Loucy (cell line): ENCODE data around the gene TMEM235.
A peak's percentile ranks its signal among the peaks of the same experiment; 100 is the strongest.

Experiments used
- H2AFZ ChIP-seq: fragments of 200-600 bp; sonication (generic); 2 replicates; pipeline ENCODE4 v1.6.0; 2016; ENCODE audit warnings: antibody characterized with exemption, mild to moderate bottlenecking, low read length, moderate library complexity
- H3F3A ChIP-seq: fragments of 200-600 bp; 2 replicates; pipeline ENCODE4 v1.6.0; 2016; ENCODE audit warnings: antibody characterized with exemption, low read depth, mild to moderate bottlenecking
- H3K27me3 ChIP-seq: fragments of 200-600 bp; sonication (generic); 2 replicates; pipeline ENCODE4 v1.6.1; 2014; ENCODE audit warnings: low read length, mild to moderate bottlenecking; ENCODE audit not compliant: insufficient read depth, poor library complexity, severe bottlenecking
- H3K36me3 ChIP-seq: fragments of 200-600 bp; sonication (generic); 2 replicates; pipeline ENCODE4 v1.6.1; 2016; ENCODE audit warnings: low read length; ENCODE audit not compliant: insufficient read depth
- H3K4me1 ChIP-seq: fragments of 200-600 bp; sonication (generic); 2 replicates; pipeline ENCODE4 v1.5.1; 2014; ENCODE audit warnings: low read length, mild to moderate bottlenecking; ENCODE audit not compliant: insufficient read depth, poor library complexity, severe bottlenecking
- H3K4me2 ChIP-seq: fragments of 200-600 bp; sonication (generic); 2 replicates; pipeline ENCODE4 v1.6.0; 2014; ENCODE audit warnings: antibody characterized with exemption, low read length, low read depth, mild to moderate bottlenecking; ENCODE audit not compliant: poor library complexity, severe bottlenecking
- H3K4me3 ChIP-seq: fragments of 200-600 bp; sonication (generic); 2 replicates; pipeline ENCODE4 v1.5.1; 2014; ENCODE audit warnings: low read length, mild to moderate bottlenecking, mixed read lengths; ENCODE audit not compliant: poor library complexity, severe bottlenecking
- H3K79me2 ChIP-seq: fragments of 200-600 bp; sonication (generic); 2 replicates; pipeline ENCODE4 v1.6.1; 2014; ENCODE audit warnings: low read length; ENCODE audit not compliant: insufficient read depth
- H3K9ac ChIP-seq: fragments of 200-600 bp; sonication (generic); 2 replicates; pipeline ENCODE4 v1.6.0; 2014; ENCODE audit warnings: mild to moderate bottlenecking, low read depth, low read length, moderate library complexity; ENCODE audit not compliant: poor library complexity, severe bottlenecking
- H3K9me2 ChIP-seq: fragments of 200-600 bp; sonication (generic); replicated peaks from 2 replicates; pipeline ENCODE4 v1.6.1; 2016; ENCODE audit warnings: low read depth, low read length, mixed read lengths
- H3K9me3 ChIP-seq: fragments of 200-600 bp; sonication (generic); 2 replicates; pipeline ENCODE4 v1.6.1; 2014; ENCODE audit warnings: mild to moderate bottlenecking, antibody characterized with exemption, low read length, low read depth; ENCODE audit not compliant: insufficient read depth
- H4K20me1 ChIP-seq: fragments of 200-600 bp; sonication (generic); 2 replicates; pipeline ENCODE4 v1.6.0; 2014; ENCODE audit warnings: antibody characterized with exemption, low read length, mild to moderate bottlenecking; ENCODE audit not compliant: insufficient read depth, poor library complexity, severe bottlenecking
- EZH2phosphoT487 ChIP-seq: fragments of 200-600 bp; IDR thresholded peaks from 2 replicates; pipeline ENCODE4 v1.6.1; 2018; ENCODE audit warnings: antibody characterized with exemption, mild to moderate bottlenecking, moderate library complexity, borderline replicate concordance
- TF ChIP-seq, protein P1 (sequence below): fragments of 200-600 bp; sonication (generic); conservative IDR thresholded peaks from 2 replicates; pipeline ENCODE4 v1.5.1; 2014; ENCODE audit warnings: mild to moderate bottlenecking, antibody characterized with exemption, low read length

Gene TMEM235

DNA sequence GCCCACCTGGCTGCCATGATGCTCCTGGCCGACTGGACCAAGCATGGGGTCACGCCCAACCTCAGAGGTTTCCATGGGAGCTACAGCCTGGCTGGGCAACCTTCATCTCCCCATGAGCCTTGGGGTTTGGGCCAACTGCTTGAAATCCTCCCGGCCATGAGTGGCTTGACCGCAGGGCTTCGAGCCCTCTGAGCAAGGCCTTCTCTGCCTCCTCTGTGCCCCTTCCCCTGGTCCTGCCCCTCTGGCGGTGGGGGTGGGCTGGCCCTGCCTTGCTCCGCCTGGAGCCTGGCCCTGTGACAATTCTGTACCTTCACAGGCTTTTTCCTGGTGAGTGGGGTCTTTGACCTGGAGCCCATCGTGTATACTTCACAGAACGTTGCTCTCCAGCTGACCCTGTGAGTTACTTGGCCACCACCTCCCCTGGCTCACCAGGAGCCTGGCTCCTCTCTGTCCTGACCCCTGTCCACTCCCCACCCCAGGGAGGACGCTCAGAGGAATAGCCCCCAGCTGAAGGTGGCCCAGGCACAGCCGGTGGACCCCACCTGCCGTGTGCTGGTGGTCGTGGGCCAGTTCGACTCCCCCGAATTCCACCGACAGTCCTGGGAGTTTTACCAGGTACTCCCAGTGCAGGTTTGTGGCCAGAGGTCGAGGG is 26.2 kb upstream of the TMEM235 start:
- TF ChIP-seq, protein P1, sequence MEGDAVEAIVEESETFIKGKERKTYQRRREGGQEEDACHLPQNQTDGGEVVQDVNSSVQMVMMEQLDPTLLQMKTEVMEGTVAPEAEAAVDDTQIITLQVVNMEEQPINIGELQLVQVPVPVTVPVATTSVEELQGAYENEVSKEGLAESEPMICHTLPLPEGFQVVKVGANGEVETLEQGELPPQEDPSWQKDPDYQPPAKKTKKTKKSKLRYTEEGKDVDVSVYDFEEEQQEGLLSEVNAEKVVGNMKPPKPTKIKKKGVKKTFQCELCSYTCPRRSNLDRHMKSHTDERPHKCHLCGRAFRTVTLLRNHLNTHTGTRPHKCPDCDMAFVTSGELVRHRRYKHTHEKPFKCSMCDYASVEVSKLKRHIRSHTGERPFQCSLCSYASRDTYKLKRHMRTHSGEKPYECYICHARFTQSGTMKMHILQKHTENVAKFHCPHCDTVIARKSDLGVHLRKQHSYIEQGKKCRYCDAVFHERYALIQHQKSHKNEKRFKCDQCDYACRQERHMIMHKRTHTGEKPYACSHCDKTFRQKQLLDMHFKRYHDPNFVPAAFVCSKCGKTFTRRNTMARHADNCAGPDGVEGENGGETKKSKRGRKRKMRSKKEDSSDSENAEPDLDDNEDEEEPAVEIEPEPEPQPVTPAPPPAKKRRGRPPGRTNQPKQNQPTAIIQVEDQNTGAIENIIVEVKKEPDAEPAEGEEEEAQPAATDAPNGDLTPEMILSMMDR: no peak
- no peak for TF ChIP-seq EZH2phosphoT487
- no peaks in the 10 kb centered on the region for H3K27me3 ChIP-seq
- no peak overlapping the region for H2AFZ ChIP-seq
- H3F3A ChIP-seq: no peaks in the 10 kb centered on the region
- H3K36me3 ChIP-seq: peaks cover 4% of the 10 kb centered on the region; the same call in 1 of the 2 replicates
- H3K4me1 ChIP-seq: no peaks in the 10 kb centered on the region
- no peaks in the 10 kb centered on the region for H3K9me3 ChIP-seq
- no peaks in the 10 kb centered on the region for H3K9me2 ChIP-seq
- no peaks in the 10 kb centered on the region for H3K79me2 ChIP-seq
- H3K4me2 ChIP-seq: no peak overlapping the region
- H4K20me1 ChIP-seq: no peaks in the 10 kb centered on the region
- H3K4me3 ChIP-seq: no peak overlapping the region
- H3K9ac ChIP-seq: no peak overlapping the region

DNA sequence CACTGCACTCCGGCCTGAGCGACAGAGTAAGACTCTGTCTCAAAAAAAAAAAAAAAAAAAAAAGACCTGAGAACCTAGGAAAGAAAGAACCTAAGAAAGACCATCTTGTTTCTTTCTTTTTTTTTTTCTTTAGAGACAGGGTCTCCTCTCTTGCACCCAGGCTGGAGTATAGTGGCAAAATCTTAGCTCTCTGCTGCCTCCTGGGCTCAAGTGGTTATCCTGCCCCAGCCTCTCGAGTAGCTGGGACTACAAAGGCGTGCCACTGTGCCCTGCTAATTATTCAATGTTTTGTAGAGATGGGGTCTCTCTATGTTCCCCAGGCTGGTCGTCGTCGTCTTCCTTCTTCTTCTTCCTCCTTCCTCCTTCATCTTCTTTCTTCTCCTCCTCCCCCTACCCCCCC is 25.1 kb upstream of the TMEM235 start:
- no peaks in the 10 kb centered on the region for H3K79me2 ChIP-seq
- TF ChIP-seq, protein P1: peak; percentile 15; the same call in 1 of the 2 replicates
- TF ChIP-seq EZH2phosphoT487: no peak
- H3K4me3 ChIP-seq: no peak overlapping the region
- no peaks in the 10 kb centered on the region for H3K4me1 ChIP-seq
- H2AFZ ChIP-seq: no peak overlapping the region
- peaks cover 4% of the 10 kb centered on the region; the same call in 1 of the 2 replicates for H3K36me3 ChIP-seq
- H3K4me2 ChIP-seq: no peak overlapping the region
- no peaks in the 10 kb centered on the region for H3K9me3 ChIP-seq
- no peak overlapping the region for H3K9ac ChIP-seq
- no peaks in the 10 kb centered on the region for H3K27me3 ChIP-seq
- no peaks in the 10 kb centered on the region for H4K20me1 ChIP-seq
- no peaks in the 10 kb centered on the region for H3F3A ChIP-seq
- H3K9me2 ChIP-seq: no peaks in the 10 kb centered on the region

DNA sequence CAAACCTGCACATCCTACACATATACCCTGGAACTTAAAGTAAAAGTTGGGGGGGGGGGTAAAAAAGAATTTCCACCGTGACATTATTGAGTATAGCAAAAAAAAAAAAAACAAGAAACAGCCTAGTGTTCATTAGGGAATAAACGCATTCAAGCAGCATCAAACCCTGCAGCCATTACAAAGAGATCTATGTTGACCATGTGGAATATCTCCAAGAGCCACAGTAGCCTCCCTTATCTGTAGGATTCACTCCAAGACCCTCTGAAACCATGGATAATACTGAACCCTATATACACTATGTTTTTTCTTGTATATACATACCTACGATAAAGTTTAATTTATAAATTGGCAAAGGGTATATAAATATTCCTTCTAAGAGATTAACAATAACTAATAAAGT is 22.9 kb upstream of the TMEM235 start:
- Histone ChIP-seq H3K36me3 (no peaks in the 10 kb centered on the region; the same call in 1 of the 2 replicates), H3K9me2 (no peaks in the 10 kb centered on the region), H3K79me2 (no peaks in the 10 kb centered on the region), H3K9me3 (no peaks in the 10 kb centered on the region), H3K9ac (no peak overlapping the region), H2AFZ (no peak overlapping the region), H3K4me2 (no peak overlapping the region), H3F3A (no peaks in the 10 kb centered on the region), H3K4me3 (no peak overlapping the region), H3K27me3 (no peaks in the 10 kb centered on the region), H3K4me1 (no peaks in the 10 kb centered on the region), H4K20me1 (no peaks in the 10 kb centered on the region)
- TF ChIP-seq EZH2phosphoT487: no peak
- TF ChIP-seq, protein P1: no peak
